ENCODE results near the gene AAGAB. TPM values are rescaled to one million over a fixed set of nuclear protein-coding genes. Genes with fewer than 3 reads are reported as not detected.

Gene AAGAB
- total and polyA plus RNA-seq, 9 donors: 18.2 to 22.5 (median 20.4) TPM

DNA sequence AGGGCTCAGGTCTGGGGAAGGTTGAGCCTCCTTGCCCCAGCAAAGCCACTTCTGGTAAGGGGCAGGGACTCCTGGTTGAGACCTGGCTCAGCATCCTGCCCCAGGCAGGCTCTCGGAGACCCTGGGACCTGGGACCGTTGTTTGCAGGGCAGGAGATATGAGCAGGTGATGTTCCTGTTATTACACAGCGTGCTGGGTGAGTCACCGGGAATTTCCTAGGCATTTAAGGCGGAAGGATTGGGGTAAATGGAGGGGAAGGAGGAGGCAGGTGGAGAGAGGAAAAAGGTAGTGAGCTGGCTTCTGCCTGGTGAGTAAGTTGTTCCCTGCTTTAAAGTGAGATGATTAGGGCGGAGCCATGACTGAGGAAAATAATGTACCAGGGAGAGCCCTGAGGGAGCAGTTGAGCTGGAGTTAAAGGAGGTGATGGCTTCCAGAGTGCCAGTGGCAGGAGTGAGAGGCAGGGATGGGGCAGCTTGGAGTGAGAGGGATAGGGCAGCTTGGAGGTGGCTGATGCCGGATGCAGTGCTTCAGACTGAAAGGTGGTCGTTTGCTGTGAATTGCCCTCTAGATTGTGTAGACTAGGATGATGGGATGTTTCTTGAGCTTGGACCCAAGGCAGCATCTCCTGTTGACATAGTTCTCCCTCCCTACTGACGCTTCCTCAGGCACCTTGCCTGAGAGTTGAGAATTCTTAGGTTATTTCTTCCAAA is 79.4 kb downstream of the AAGAB start:
- H3K27me3 ChIP-seq (ENCODE audit: control insufficient read depth, insufficient read depth, low read length): no peaks in the 10 kb centered on the region
- H3K4me3 ChIP-seq (ENCODE audit: low read length): no peak overlapping the region
- peaks cover 46% of the 10 kb centered on the region for H3K36me3 ChIP-seq (ENCODE audit: control insufficient read depth, insufficient read depth, low read length)
- 71% methylated on average over 6 of the region's 9 CpGs for WGBS (ENCODE audit: insufficient coverage)
- H3K4me1 ChIP-seq (ENCODE audit: control insufficient read depth, insufficient read depth, low read length): peaks cover 46% of the 10 kb centered on the region
- no peaks in the 10 kb centered on the region for H3K9me3 ChIP-seq (replicated peaks; ENCODE audit: control insufficient read depth, low read depth, low read length)
- no peak for DNase-seq
- H3K27ac ChIP-seq (ENCODE audit: low read length): no peak overlapping the region

DNA sequence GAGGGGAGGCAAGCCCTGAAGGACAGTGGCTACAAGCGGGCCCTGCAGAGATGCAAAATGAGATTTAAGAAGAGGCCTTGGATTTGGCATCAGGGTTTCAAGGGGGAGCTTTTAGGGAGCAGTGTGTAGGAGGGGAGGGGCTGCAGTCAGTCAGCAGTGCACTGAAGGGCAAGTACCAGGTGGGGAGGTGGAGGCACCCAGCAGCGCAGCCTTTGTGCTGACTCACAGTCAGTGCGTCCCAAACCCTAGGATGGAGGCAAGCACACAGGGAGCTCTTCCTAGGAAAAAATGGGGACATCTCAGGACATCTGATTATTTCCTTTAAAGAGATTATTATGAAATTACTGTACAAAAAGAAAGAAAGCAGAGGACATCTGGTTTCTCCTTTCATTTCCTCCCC is 80.0 kb downstream of the AAGAB start:
- DNase-seq: no peak

DNA sequence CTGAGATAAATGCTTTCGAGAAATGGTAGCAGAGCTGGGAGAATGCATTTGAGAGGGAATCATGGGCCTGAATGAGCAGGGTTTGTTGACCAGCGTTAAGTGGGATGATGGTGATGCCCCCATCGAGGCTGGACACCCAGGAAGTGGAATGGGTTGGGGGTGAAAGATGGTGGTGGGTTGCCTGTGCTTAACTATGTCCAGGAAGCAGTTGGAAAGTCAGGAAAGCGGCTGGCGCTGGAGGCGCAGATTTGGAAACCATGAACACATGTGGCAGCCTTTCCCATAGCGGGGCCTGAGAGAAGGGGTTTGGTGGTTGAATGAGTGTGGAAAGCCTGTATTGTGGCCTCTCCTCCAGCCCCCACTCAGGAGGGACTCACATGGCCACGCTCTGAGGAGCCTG is 80.7 kb downstream of the AAGAB start:
- H3K4me1 ChIP-seq (ENCODE audit: control insufficient read depth, insufficient read depth, low read length): peaks cover 55% of the 10 kb centered on the region
- no peak for DNase-seq
- no peaks in the 10 kb centered on the region for H3K27me3 ChIP-seq (ENCODE audit: control insufficient read depth, insufficient read depth, low read length)
- H3K27ac ChIP-seq (ENCODE audit: low read length): no peak overlapping the region
- 94% methylated on average over 4 of the region's 8 CpGs for WGBS (ENCODE audit: insufficient coverage)
- H3K36me3 ChIP-seq (ENCODE audit: control insufficient read depth, insufficient read depth, low read length): peaks cover 40% of the 10 kb centered on the region
- no peaks in the 10 kb centered on the region for H3K9me3 ChIP-seq (replicated peaks; ENCODE audit: control insufficient read depth, low read depth, low read length)
- H3K4me3 ChIP-seq (ENCODE audit: low read length): no peak overlapping the region

More for the DNA sequence above, 80.0 kb downstream of the AAGAB start:
- Histone ChIP-seq H3K4me1 (ENCODE audit: control insufficient read depth, insufficient read depth, low read length) (peaks cover 49% of the 10 kb centered on the region), H3K9me3 (replicated peaks; ENCODE audit: control insufficient read depth, low read depth, low read length) (no peaks in the 10 kb centered on the region), H3K4me3 (ENCODE audit: low read length) (no peak overlapping the region), H3K27me3 (ENCODE audit: control insufficient read depth, insufficient read depth, low read length) (no peaks in the 10 kb centered on the region), H3K27ac (ENCODE audit: low read length) (no peak overlapping the region), H3K36me3 (ENCODE audit: control insufficient read depth, insufficient read depth, low read length) (peaks cover 40% of the 10 kb centered on the region)
- 100% methylated on average over 2 of the region's 3 CpGs for WGBS (ENCODE audit: insufficient coverage)

DNA sequence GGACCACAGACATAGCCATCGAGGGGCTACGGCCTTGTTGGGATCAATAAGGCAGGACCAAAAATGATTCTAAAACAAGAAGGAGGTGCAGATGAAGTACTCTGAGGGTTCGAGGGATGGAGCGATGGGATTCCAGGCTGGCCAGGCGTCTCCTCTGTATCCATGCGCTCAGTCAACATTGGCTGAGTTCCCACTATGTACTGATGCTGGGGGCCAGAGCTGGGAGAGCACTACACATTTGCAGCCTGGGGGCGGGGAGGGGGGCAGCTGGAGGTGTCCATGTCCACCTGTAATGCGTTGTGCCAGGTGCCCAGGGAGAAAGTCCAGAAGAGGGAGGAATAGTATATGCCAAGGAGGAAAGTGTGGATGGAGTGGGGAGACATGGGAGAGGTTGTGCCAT is 81.5 kb downstream of the AAGAB start:
- Histone ChIP-seq H3K4me3 (ENCODE audit: low read length) (no peak overlapping the region), H3K27me3 (ENCODE audit: control insufficient read depth, insufficient read depth, low read length) (no peaks in the 10 kb centered on the region), H3K9me3 (replicated peaks; ENCODE audit: control insufficient read depth, low read depth, low read length) (no peaks in the 10 kb centered on the region), H3K27ac (ENCODE audit: low read length) (no peak overlapping the region), H3K4me1 (ENCODE audit: control insufficient read depth, insufficient read depth, low read length) (peaks cover 56% of the 10 kb centered on the region), H3K36me3 (ENCODE audit: control insufficient read depth, insufficient read depth, low read length) (peaks cover 42% of the 10 kb centered on the region)
- no peak for DNase-seq
- 72% methylated on average over 8 of the region's 8 CpGs for WGBS (ENCODE audit: insufficient coverage)

DNA sequence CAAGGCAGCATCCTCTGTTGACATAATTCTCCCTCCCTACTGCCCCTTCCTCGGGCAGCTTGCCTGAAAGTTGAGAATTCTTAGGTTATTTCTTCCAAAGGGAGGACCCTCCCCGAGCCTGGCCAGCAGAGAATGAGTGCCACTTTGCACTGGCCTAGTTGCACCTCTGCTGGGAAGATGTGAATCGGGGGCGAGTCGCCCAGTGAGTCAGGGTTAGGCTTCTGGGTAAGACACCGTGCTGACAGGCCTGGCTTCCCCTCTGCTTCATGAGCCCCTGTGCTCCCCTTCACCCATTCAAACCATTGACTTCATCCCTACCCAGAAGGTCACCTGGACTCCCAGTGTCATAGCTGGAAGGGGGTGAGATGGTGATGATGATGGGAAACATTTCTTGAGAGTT is 82.3 kb downstream of the AAGAB start:
- peaks cover 60% of the 10 kb centered on the region for H3K4me1 ChIP-seq (ENCODE audit: control insufficient read depth, insufficient read depth, low read length)
- DNase-seq: no peak
- H3K4me3 ChIP-seq (ENCODE audit: low read length): no peak overlapping the region
- peaks cover 42% of the 10 kb centered on the region for H3K36me3 ChIP-seq (ENCODE audit: control insufficient read depth, insufficient read depth, low read length)
- H3K27ac ChIP-seq (ENCODE audit: low read length): no peak overlapping the region
- H3K27me3 ChIP-seq (ENCODE audit: control insufficient read depth, insufficient read depth, low read length): no peaks in the 10 kb centered on the region
- WGBS (ENCODE audit: insufficient coverage): 94% methylated on average over 4 of the region's 6 CpGs
- H3K9me3 ChIP-seq (replicated peaks; ENCODE audit: control insufficient read depth, low read depth, low read length): no peaks in the 10 kb centered on the region

DNA sequence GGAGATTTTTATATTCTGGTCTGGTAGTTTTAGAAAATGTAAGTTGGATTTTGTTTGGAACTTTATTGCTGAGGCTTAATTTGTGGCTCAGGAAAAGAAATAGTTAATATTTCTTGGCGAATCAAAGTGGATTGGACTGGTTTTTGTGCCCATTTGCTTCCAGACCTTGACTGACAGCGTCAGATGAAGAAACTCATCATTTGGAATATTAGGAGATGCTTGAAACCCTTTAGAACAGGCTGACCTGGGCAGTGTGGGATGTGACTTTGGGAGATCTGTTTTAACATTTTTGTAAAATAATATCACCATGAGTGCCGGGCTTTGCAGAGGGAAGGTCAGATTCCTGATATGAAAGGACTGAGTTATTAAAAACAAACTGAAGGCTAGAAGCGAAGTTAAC is 83.0 kb downstream of the AAGAB start:
- H3K27ac ChIP-seq (ENCODE audit: low read length): no peak overlapping the region
- no peaks in the 10 kb centered on the region for H3K9me3 ChIP-seq (replicated peaks; ENCODE audit: control insufficient read depth, low read depth, low read length)
- WGBS (ENCODE audit: insufficient coverage): 56% methylated on average over 2 of the region's 4 CpGs
- peaks cover 48% of the 10 kb centered on the region for H3K36me3 ChIP-seq (ENCODE audit: control insufficient read depth, insufficient read depth, low read length)
- H3K4me1 ChIP-seq (ENCODE audit: control insufficient read depth, insufficient read depth, low read length): peaks cover 58% of the 10 kb centered on the region
- no peak for DNase-seq
- H3K4me3 ChIP-seq (ENCODE audit: low read length): no peak overlapping the region
- H3K27me3 ChIP-seq (ENCODE audit: control insufficient read depth, insufficient read depth, low read length): no peaks in the 10 kb centered on the region

DNA sequence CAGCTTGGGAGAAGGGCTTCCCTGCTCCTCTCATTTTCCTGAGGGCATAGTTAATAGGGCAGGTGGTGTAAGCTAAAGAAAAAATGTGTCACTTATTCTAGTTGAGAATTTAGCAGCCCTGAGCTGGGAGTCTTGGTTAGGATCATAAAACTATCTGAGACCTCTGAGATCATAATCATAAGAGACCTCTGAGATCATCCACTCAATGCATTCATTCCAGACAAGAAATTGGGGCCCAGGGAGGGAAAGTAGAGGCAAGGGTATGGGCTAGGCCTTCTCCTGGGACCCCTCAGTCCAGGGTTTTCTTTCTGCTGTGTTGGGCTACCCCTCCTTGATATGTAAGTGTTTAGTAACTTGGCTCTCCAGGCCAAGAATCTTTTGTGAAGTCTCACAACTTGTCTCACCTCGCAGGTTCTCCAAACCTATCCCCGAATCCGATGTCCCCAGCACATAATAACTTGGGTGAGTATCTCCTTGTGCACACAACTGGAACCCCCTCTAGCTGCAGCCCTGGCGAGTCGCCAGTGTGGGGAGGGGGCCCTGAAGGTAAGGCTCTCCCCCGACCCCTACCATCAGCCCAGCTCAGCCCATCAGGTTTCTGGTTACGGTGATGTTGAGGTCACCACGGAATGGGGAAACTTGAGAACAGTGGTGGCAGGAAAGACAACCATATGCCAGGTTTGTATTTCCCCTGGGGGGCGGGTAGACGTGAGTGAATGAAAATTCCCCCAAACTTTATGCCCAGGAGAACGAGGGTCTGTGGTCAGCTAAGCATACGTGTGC is 84.1 kb downstream of the AAGAB start:
- DNase-seq: no peak
- peaks cover 59% of the 10 kb centered on the region for H3K36me3 ChIP-seq (ENCODE audit: control insufficient read depth, insufficient read depth, low read length)
- H3K27me3 ChIP-seq (ENCODE audit: control insufficient read depth, insufficient read depth, low read length): no peaks in the 10 kb centered on the region
- no peak overlapping the region for H3K27ac ChIP-seq (ENCODE audit: low read length)
- no CpG with 5 or more reads among the region's 12 CpGs for WGBS (ENCODE audit: insufficient coverage)
- H3K4me1 ChIP-seq (ENCODE audit: control insufficient read depth, insufficient read depth, low read length): peaks cover 55% of the 10 kb centered on the region
- H3K4me3 ChIP-seq (ENCODE audit: low read length): no peak overlapping the region
- H3K9me3 ChIP-seq (replicated peaks; ENCODE audit: control insufficient read depth, low read depth, low read length): no peaks in the 10 kb centered on the region

DNA sequence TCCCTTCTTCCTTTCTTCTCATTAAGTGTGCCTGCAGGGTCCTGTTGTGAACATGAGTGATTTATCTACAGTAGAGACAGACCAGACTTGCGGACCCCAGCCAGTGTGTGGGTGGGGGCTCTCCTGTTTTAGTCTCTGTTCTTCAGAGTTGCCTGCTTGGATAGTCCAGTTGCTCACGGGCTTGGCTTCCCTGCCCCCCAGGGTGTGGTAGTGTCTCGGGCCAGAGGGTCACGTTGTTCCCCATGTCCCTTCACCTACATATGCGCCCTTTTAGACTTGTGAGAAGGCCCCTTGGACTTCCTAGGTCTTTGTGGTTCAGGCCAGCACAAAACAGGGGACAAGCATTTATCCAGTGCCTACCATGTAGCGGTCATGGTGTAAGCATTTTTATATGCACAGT is 85.8 kb downstream of the AAGAB start:
- Histone ChIP-seq H3K27me3 (ENCODE audit: control insufficient read depth, insufficient read depth, low read length) (no peaks in the 10 kb centered on the region), H3K27ac (ENCODE audit: low read length) (peak overlapping the region; percentile 52), H3K9me3 (replicated peaks; ENCODE audit: control insufficient read depth, low read depth, low read length) (no peaks in the 10 kb centered on the region), H3K4me3 (ENCODE audit: low read length) (no peak overlapping the region), H3K4me1 (ENCODE audit: control insufficient read depth, insufficient read depth, low read length) (peaks cover 58% of the 10 kb centered on the region), H3K36me3 (ENCODE audit: control insufficient read depth, insufficient read depth, low read length) (peaks cover 52% of the 10 kb centered on the region)
- 20% methylated on average over 1 of the region's 6 CpGs for WGBS (ENCODE audit: insufficient coverage)
- DNase-seq: no peak

DNA sequence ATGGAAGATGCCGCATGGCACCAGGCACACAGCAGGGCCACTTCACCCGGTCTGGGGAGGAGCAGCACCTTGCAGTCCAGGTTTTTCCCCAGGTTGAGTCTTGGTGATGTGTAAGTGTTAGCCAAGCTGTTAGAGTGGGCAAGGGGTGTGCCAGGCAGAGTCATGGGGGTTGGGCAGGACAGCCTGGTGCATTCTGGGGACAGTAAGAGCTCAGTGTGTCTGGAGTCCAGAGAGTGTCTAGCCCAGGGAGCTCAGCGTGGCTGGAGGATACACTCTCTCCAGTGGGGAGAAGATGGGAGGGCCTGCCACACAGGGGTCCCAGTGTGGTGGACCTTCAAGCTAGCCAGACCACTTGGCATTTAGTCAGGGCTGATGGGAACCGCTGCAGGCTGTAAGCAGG is 87.4 kb downstream of the AAGAB start:
- Histone ChIP-seq H3K4me3 (ENCODE audit: low read length) (no peak overlapping the region), H3K9me3 (replicated peaks; ENCODE audit: control insufficient read depth, low read depth, low read length) (no peaks in the 10 kb centered on the region), H3K36me3 (ENCODE audit: control insufficient read depth, insufficient read depth, low read length) (peaks cover 42% of the 10 kb centered on the region), H3K27ac (ENCODE audit: low read length) (no peak overlapping the region), H3K4me1 (ENCODE audit: control insufficient read depth, insufficient read depth, low read length) (peaks cover 58% of the 10 kb centered on the region), H3K27me3 (ENCODE audit: control insufficient read depth, insufficient read depth, low read length) (no peaks in the 10 kb centered on the region)
- 85% methylated on average over 4 of the region's 4 CpGs for WGBS (ENCODE audit: insufficient coverage)
- no peak for DNase-seq

DNA sequence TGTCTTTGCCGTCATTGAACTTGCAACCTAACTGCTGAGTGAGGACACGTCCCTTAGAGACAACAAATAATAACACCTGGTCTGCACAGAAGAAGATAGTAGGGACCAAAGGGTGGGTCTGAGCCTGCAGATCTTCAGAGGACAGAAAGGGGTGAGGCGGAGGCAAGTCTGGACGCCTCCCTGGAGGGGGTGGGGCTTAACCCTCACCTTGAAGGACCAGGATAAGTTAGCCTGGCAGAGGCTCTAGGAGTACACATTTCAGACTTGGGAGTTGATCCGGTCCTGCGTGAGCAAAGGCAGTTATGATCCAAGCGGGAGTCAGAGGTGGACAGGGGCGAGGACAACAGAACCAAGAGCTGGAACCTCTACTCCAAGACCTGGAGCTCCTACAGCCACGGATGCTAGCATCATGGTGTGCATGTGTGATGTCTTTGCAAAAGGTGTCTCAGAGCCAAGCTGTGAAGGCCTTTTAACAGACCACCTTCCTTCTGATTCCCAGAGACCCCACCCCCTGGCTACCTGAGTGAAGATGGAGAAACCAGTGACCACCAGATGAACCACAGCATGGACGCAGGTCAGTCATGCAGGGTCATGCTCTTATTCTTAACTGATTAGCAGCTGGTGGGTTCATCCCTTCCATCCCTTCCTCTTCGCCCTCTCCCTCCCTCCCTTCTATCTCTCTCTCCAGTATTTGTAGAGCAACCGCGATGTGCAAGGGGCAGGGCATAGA is 88.0 kb downstream of the AAGAB start:
- no peak overlapping the region for H3K27ac ChIP-seq (ENCODE audit: low read length)
- 72% methylated on average over 4 of the region's 13 CpGs for whole genome bisulfite sequencing (ENCODE audit: insufficient coverage)
- peaks cover 59% of the 10 kb centered on the region for H3K4me1 ChIP-seq (ENCODE audit: control insufficient read depth, insufficient read depth, low read length)
- no peak overlapping the region for H3K4me3 ChIP-seq (ENCODE audit: low read length)
- H3K27me3 ChIP-seq (ENCODE audit: control insufficient read depth, insufficient read depth, low read length): no peaks in the 10 kb centered on the region
- no peaks in the 10 kb centered on the region for H3K9me3 ChIP-seq (replicated peaks; ENCODE audit: control insufficient read depth, low read depth, low read length)
- DNase-seq: no peak
- peaks cover 37% of the 10 kb centered on the region for H3K36me3 ChIP-seq (ENCODE audit: control insufficient read depth, insufficient read depth, low read length)
